HG02678 (cell line): Measurements from ENCODE around the gene INTS6.
A peak's percentile ranks its signal among the peaks of the same experiment; 100 is the strongest.

ENCODE experiments used
- ATAC-seq: cut with Tn5 transposase; IDR thresholded peaks from one replicate; pipeline ENCODE4 v1.9.1; 2021; ENCODE audit warnings: mild to moderate bottlenecking, moderate library complexity; ENCODE audit not compliant: unreplicated experiment

Gene INTS6

DNA sequence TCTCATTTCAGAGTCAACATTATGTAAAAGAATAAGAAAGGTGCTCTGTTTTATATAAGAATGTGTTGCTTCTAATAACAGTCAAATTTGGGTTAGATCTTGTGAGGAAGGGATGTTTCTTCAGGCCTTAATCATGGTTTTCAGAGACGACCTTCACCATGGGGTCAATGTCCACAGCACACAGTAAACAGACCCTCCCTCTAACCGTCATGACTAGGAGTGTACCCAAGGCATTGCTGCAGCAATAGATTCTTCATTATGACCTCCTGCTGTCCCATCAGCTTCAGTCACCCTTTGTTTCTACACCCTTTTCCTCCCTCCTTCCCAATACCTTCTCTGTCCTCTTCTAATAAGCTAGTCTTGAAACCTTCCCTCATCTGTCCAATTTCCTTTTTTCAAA, 97.6 kb downstream of the INTS6 start:
- no peak for ATAC-seq

DNA sequence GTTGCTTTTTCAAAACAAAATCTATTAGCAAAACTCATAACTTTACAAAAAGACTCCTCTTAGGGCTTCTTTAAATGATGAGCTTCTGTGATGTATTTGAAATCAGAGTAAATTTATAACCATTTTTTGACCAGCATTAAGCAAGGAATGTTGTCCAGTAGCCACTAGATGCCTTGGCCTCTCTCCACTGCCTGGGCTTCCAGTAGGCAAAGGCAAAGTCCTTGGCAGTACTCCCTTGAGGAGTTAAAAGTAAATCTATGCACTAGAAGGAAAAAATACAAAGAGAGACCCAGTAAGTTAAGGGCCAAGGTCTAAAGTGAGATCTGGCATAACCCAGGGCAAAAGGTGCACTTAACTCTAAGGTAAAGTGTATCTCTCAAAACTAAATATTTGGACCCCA, 103.8 kb downstream of the INTS6 start:
- ATAC-seq: no peak

DNA sequence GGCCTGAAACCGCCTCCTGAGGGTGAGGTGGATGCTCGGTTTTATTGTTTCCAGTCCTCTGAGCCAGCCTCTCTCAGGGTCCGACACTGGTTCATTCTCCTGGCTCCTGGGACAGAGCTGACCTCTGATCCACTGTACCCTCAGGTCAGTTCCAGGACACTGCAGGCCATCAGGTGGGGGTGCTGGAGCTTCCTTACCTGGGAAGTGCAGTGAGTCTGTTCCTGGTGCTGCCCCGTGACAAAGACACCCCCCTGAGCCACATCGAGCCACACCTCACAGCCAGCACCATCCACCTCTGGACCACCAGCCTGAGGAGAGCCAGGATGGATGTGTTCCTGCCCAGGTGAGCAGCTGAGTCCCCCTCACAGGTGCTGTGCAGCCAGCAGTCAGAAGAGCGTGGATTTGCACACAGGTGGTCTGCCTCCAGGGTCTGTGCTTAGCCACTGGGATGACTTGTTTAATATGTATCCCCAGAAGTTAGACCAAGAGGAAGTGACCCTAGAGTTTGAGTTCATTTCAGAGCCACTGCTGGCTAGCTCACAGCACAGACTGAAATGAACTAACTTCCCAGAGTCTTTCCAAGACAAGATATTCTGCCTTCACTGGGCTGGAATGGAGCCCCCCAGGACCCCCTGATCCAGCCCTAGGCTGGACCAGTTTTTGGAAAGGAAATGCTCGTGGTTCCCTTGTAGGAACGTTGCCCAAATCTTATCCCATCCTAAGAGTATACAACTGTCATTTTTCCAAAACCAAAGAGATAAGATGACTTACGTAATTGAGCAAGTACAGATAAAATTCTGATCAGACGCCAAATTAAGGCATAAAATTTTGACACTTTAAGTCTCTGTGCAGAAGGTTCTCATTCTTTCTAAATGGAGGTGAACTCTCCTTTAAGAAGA, 104.5 kb downstream of the INTS6 start:
- no peak for ATAC-seq

DNA sequence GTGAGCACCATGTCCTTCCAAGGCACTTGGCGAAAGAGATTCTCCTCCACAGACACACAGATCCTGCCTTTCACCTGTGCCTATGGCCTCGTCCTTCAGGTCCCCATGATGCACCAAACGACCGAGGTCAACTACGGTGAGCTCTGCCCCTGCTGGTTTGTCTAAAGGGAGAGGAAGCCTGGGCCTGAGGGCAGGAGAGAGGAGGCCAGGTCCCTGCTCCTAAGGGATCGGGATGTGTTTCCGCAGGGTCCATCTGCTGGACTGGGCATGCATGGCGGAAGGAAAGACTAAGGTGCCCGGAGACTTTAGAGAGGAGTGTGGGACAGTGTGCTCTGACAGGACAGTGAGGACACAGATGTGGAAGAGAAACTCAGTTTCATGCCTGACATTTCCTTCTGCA, 105.7 kb downstream of the INTS6 start:
- ATAC-seq: no peak

DNA sequence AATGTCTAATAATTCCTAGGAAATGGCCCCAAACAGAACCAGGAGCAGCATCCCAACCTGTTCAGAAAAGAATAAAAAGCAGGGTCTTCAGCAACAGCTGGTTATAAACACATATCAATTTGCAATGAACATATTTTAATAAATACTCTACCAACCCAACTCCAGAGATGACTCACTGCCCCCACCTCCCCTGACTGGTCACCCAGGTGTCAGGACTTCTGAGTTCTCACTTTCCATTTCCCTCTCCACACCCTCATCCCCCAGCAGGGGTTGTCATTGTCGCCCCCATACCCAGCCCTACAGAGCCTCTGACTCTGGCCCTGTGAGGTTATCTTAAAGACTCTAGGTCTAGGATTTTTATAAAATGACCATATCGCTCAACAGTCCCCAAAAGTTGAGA, 106.4 kb downstream of the INTS6 start:
- no peak for ATAC-seq

DNA sequence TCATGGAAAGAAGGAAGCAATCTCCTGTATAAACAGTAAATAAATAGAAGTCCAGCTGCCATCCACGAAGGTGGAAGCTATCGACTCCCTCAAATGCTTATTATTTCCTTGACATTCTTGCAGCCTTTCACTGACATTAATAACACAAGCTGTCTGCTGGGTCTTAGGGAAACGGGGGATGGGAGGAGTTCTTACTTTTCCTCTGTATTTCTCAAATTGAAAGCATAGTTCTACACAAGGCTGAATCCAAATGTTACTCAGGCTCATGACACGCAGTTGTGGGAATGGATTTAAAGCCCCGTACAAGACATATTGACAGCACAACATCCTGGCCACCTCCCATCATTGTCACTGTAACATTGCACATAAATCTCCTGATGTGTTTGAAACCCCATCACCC, 109.4 kb downstream of the INTS6 start:
- ATAC-seq: no peak

DNA sequence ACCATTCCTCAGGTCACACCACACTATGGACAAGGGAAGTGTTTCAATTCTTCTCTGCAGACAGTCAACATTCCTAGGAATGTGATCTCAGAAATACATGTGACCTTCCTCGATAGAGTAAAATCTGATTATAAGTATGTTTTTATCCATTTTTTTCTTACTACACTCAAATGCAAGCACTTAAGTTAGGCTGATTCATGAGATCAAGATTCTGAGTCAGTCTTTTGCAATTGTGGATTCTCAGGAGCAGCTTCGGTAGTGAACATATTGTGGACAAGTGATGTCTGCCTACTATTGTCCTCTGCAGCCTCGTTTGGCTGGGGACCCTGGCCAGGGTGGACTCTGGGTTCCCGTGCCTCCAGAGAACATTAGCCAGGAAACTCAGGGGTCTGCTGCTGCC, 110.1 kb downstream of the INTS6 start:
- ATAC-seq: no peak

DNA sequence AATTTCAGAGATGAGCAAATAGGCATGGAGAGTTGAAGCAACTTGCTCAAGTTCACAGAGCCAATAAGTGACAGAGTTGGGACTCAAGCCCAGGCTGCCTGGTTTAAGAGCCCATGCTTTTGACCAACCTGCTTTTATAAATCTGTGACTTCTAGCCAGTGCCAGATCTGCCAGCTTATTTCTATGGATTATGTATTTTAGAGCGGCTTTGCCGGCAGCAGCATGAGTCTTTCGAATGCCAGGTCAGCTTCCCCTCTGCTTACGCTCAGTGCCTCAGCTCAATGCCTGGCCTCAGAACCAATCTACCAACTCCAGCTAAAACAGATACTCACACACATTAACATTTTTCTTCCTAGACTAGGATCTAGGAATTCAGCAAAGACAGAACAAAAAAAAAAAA, 111.0 kb downstream of the INTS6 start:
- ATAC-seq: no peak

DNA sequence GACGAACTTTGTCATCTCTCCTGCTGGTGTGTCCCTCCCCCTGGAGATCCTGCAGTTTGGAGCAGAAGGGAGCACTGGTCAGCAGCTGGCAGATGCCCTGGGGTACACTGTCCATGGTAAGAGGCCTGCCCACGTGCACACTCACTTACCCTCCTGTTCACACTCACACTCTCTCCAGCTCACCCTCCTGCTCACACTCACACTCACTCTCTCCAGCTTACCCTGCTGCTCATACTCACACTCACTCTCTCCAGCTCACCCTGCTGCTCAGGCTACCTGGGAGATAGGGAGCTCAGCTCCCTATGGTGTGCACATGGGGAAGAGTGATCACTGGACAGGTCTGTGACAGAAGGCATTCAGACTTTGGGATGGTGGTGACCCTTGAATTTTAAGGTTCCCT, 111.6 kb downstream of the INTS6 start:
- no peak for ATAC-seq

DNA sequence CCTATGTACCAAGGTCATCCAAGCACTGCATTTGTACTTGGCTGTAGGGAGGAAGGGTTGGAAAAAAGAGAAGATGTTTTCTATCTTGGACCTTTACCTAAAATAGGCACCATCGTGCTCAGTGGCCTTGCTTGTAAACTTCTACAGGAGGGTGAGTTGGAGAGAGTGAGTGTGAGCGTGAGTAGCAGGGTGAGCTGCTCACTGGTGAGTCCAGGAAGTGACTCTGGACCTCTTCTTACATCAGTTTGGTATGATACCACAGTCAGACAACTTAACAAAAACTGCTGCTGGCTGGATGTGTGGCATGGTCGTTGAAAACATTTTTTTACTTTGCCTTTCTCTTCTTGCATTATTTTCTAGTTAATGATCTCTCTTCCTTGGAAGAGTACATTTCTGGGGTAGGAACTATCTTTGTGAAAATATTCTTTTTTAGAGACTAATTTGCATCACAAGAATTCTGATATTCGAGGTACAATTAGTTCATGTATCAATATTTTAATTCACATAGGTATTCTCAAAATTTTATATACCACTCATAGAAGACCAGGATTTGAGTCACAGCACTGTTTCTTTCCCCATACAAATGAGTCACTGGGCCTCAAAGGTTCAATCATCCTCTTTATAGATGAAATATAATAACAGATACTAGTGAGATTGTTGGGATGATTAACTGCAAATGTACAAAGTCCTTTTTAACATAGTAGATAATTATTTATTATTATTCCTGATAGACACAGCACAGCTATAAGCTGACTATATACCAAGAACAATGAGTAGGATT, 112.7 kb downstream of the INTS6 start:
- no peak for ATAC-seq

DNA sequence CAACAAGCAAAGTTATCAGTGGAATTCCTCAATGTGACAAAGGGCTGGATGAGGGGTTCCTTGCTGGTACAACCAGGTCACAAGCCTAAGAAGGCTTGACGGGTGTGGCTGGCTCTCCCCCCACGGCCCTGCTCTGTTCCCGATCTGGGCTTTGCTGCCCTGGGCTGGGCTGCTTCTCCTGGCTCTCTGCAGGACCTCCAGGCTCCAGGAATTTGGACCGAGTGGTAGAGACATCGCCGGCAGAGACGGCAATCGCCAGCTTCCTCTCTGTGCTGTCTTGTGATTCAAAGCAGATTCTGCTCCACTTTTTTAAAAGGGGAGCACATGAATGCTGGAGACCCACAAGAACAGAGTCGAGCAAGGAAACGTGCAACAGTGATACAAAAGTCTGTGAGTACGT, 113.5 kb downstream of the INTS6 start, which contains the start of gene SERPINE3:
Gene SERPINE3, plus strand, starts transcription at position 338 of the 400 bp plus-strand sequence. CDS start 1,401 bp downstream, outside the sequence.
- no peak for ATAC-seq

DNA sequence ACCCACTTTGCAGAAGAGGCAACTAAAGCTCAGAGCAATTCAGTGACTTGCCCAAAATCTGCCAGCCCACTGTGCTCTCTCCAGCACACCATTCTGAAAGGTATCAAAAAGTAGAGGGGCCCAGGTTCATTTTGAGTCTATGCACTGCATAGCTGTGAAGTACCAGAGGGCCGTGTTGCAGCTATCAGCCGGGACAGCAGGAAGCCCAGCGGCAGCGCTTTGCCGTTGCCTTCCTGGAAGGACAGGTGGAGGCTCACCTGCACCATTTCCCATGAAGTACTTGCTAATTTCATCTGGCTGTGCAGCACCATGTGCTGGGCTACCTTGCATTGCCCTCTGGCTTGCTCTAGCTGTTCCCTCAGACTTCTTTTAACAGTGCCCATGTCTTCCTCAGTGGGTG, 116.1 kb downstream of the INTS6 start:
- ATAC-seq: no peak

DNA sequence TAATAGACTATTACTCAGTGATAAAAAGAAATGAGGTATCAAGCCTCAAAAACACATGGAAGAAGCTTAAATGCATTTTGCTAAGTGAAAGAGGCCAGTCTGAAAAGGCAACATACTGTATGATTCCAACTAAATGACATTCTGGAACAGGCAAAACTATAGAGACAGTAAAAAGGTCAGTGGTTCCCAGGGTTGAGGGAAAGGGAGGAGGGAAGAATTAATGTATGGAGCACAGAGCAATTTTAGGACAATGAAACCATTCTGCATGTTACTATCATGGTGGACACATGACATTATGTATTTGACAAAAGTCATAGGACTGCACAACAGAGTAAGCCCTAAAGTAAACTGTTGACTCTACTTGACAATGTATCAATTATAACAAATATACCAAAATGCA, 119.0 kb downstream of the INTS6 start:
- no peak for ATAC-seq

DNA sequence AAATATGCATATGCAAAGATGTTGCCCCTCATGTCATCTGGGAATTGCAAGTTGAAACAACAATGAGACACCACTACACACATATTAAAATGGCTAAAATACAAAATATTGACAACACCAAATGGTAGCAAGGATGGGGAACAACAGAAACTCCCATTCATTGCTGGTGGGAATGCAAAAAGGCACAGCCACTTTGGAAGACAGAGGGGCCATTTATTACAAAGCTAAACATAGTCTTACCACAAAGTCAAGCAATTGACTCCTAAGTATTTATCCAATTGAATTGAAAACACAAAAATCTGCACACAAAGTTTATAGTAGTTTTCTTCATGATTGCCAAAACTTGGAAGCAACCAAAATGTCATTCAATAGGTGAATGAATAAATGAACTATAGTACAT, 119.4 kb downstream of the INTS6 start:
- no peak for ATAC-seq

DNA sequence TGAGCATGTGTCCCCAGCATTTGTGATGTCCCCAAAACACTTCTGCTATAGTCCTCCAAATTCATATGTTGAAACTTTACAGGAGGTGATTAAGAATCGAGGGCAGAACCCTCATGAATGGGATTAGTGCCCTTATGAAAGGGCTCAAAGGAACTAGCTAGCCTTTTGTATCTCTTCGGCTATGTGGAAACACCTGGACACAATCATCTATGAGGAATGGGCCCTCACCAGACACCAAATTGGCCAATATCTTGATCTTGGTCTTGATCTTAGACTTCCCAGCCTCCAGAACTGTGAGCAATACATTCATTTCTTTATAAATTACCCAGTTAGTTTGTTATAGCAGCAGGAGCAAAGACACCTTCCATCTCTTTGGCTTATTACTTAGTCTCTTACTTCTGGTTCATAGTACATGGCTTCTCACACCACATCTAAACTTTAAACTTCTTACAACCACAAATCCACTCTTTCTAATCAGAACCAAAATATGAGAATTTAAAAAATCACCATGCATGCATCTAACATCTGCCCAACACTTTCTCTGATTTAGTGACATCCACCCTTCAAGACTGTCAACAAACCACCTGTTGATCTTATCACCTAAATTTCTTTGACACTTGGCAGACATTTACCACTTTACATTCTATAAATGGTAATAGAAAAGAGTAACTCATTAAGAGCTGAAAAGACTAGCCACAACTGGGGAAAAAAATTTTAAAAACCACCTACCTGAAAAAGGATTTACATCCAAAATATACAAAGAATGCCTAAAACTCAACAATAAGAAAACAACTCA, 120.1 kb downstream of the INTS6 start:
- no peak for ATAC-seq

DNA sequence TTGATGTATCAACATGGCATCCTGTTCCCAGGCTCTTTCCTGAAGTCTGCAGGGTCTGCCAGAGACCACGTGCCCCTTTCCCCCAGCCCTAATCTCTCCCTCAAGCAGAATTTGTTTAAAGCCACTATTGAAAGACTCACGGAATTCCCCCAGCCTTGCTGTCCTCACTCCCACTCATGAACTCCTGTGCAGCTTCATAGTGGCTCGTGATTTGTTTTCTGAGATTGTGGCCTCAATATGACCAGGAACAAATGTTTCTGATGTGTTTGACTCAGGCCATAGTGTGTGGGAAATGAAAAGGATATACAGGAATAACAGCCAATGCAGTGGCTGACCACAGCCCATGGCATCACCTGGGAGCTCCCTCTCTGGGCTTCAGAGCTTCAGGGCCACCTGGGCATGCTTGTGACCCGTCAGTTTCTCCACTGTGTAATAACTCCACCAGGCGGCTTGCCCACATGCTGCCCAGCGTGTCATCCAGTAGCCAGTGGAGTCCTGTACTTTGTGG, 121.4 kb downstream of the INTS6 start:
- peak; percentile 59 for ATAC-seq

DNA sequence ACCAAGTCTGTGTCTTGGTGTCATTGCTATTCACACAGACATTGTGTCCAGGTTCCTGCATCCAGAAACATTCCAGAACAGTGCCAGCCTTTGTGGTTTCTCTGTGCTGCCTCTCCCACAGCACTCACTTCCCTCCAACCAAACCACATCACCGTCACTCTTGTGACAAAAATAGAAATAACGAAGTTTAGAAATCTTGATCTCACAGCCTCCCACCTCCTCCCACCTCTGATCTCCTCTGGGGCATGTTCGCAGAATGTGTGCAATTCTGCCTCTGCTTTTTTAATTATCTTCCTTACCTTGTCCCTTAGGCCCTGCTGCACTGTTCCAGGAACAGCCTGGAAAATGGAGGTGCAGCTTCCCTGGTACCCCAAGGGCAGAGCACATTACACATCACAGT, 122.0 kb downstream of the INTS6 start:
- peak; percentile 51 for ATAC-seq

DNA sequence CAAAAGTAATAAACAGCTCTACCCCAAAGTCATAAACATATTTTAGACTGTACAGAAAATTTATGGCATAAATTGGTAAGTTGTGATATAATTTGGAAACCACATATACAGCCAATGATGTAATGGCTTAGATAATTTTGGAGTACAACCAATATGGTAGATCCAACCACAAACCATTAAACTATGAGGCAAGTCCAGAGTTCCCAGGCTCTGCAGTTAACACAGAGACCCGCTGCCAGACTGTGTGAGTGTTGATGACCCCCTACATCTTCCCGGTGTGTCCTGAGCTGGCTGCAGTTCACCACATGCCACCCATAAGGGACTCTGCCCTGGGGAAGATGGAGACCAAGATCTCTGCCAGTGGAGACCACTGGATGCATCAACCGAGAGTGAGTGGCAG, 123.2 kb downstream of the INTS6 start:
- no peak for ATAC-seq

DNA sequence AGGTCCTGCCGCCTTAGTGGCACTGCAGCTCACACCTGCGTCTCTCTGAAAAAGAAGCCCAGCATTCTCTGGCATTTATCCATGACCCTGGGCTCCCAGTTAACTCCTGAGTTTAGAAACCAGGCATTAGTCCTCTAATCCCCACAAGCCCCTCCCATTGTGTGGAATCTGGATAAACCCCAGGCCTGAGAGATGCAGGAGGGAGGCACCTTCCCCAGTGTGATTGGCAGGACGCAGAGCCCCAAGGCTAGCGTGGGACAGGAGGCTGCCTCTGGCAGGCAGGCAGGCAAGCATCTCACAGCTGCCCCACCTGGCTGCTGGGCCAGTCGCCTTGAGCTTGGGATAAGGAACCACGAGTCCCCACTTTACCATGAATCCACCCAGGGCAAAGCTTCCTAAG, 124.3 kb downstream of the INTS6 start:
- ATAC-seq: no peak

DNA sequence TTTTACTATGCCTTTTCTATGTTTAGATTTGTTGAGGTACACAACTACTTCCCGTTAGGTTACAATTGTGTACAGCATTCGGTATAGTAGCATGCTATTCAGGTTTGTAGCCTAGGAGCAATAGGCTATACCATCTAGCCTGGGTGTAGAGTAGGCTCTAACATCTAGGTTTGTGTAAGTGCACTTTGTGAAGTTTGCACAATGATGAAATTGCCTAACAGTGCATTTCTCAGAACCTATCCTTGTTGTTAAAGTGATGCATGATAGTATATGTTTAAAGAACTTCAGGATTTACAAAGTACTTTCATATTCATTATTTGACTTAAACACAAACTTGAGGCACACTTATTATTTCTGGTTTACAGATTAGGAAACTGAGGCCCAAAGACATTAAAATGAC, 124.9 kb downstream of the INTS6 start:
- no peak for ATAC-seq

DNA sequence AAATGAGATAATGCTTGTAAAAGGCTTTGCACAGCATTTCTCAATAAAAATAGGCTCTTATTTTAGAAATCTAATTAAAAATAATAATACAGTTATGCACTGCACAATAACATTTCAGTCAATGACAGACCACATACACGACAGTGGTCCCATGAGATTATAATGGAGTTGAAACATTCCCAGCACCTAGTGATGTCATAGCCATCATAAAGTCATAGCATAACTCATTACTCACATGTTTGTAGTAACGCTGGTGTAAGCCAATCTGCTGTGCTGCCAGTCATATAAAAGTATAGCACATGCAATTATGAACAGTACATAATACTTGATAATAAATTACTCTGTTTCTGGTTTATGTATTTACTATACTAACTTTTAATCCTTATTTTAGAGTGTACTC, 126.1 kb downstream of the INTS6 start:
- no peak for ATAC-seq
